Measurements from ENCODE around the gene NOL3. TPM values are rescaled to one million over a fixed set of nuclear protein-coding genes. Genes with fewer than 3 reads are reported as not detected.
"Not testable (repeated sequence)": the region's sequence is repeated elsewhere in the genome, so short reads cannot be mapped to it uniquely, and the experiment has no call there.

Gene NOL3
- total RNA-seq (10 to 100 TPM; 71.8 to 92.2 (median 79.9) TPM), polyA plus RNA-seq (100 to 1,000 TPM; 115 to 132 TPM)
- long read RNA-seq, donor 1, partial matches to known transcripts: 95 of 124 reads
- long read RNA-seq, donor 1, other reads (novel, unspliced or antisense): 23 of 124 reads
- long read RNA-seq, donor 2, transcript NOL3-211 (4 exons, 1,351 nt): major isoform, 8 of 178 reads
- long read RNA-seq, donor 2, partial matches to known transcripts: 130 of 178 reads
- long read RNA-seq, donor 2, other reads (novel, unspliced or antisense): 32 of 178 reads
- long read RNA-seq, donor 3, transcript NOL3-201 (4 exons, 1,394 nt): major isoform, 5 of 132 reads
- long read RNA-seq, donor 3, transcript NOL3-211 (4 exons, 1,351 nt): major isoform, 5 of 132 reads
- long read RNA-seq, donor 3, partial matches to known transcripts: 98 of 132 reads
- long read RNA-seq, donor 3, other reads (novel, unspliced or antisense): 23 of 132 reads

DNA sequence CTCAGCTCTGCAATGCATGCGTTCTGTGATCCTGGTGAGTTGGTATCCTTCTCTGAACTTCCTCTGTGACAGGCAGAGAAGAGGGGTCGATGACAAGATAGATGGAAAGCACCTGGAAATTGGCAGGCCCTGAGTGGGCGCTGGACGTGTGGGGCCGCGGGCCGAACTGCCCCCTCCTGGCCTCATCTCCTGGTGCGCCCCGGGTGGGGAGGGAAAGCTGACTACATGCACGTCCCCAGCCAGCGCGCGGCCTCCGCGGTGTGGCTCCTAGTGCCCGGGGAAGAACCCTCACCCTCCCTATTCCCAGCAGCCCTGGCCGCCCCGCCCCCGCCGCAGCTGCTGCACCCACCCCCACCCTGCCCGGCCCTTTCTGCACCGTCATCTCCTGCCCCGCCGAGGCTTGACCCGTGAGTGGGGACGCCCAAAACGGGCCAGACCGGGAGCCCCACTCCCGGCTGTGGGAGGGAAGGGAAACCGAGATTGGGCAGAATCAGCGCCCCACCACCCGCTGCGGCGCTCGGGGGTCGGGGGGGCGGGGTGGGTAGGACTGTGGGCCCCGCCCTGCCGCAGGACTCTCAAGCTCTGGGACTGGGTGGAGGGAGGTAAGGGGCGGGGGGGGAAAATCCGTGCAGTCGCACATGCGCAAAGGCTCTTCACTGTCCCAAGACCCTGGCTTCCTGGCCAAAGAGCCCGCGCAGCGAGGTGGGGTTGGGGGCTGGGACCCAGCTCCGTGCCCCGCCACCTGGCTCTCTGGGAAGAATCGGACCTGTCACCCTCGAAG, at the start of gene NOL3:
Gene NOL3, plus strand, starts transcription at position 371 of the 781 bp plus-strand sequence.
- peaks cover 0 to 5% (median 0%) of the 10 kb centered on the region in 9 donors for H3K36me3 ChIP-seq
- WGBS, 2 donors: 1% methylated on average over 44 to 50 of the region's 50 CpGs
- H3K27ac ChIP-seq: peak within 1 kb of the TSS; percentile 69 to 98 (median 94)
- ATAC-seq (peak; percentile 65 to 81 (median 75)), DNase-seq (peak; percentile 86 to 89)
- intact Hi-C loops (cut with DNase I): no loop called here
- no peaks in the 10 kb centered on the region for H3K9me3 ChIP-seq
- H3K27me3 ChIP-seq: peaks cover 0 to 73% (median 6%) of the 10 kb centered on the region in 7 donors
- TF ChIP-seq, protein P1, sequence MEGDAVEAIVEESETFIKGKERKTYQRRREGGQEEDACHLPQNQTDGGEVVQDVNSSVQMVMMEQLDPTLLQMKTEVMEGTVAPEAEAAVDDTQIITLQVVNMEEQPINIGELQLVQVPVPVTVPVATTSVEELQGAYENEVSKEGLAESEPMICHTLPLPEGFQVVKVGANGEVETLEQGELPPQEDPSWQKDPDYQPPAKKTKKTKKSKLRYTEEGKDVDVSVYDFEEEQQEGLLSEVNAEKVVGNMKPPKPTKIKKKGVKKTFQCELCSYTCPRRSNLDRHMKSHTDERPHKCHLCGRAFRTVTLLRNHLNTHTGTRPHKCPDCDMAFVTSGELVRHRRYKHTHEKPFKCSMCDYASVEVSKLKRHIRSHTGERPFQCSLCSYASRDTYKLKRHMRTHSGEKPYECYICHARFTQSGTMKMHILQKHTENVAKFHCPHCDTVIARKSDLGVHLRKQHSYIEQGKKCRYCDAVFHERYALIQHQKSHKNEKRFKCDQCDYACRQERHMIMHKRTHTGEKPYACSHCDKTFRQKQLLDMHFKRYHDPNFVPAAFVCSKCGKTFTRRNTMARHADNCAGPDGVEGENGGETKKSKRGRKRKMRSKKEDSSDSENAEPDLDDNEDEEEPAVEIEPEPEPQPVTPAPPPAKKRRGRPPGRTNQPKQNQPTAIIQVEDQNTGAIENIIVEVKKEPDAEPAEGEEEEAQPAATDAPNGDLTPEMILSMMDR (IDR thresholded peaks at IDR 0.05): no peak
- peaks cover 12 to 68% (median 40%) of the 10 kb centered on the region in 9 donors for H3K4me1 ChIP-seq
- peak within 1 kb of the TSS; percentile 30 to 60 (median 54) for H3K4me3 ChIP-seq

DNA sequence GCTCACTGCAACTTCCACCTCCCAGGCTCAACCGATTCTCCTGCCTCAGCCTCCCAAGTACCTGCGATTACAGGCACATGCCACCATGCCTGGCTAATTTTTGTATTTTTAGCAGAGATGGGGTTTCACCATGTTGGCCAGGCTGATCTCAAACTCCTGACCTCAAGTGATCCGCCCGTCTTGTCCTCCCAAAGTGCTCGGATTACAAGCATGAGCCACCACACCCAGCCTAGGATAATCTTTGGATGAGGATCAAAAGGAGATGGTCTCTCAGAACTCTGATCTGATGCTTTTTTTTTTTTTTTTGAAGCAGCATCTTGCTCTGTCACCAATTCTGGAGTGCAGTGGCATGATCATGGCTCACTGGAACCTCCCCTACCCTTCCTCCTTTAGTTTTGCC, 47.5 kb upstream of the NOL3 start:
- H3K27ac ChIP-seq; DNase-seq; H3K4me3 ChIP-seq; intact Hi-C loops (cut with DNase I); ATAC-seq; H3K4me1 ChIP-seq; H3K27me3 ChIP-seq; H3K9me3 ChIP-seq: not testable (repeated sequence)
- WGBS, 2 donors: 94 to 98% methylated on average over 5 of the region's 5 CpGs
- peaks cover 0 to 83% (median 29%) of the 10 kb centered on the region in 9 donors for H3K36me3 ChIP-seq

DNA sequence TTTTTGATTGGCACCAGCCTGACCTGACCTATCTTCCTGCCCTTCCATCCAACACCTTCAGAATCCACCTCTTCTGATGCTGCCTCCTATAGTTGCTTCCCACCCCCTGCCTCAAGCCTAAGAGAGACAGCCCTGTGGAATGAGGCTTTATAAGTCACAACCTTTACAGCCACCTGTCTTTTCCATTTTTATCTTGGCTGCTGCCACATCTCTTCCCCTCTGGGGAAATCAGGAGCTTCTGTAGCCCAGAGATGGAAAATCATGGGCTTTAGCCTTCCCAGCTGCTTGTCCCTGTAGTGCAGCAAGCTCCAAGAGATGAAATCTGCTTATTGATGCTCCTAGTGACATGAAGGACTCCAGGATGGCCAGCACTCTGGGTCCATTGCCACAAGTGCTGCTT, 41.9 kb upstream of the NOL3 start:
- Histone ChIP-seq H3K4me1 (peaks cover 0 to 16% (median 0%) of the 10 kb centered on the region in 9 donors), H3K9me3 (no peaks in the 10 kb centered on the region), H3K4me3 (no peak overlapping the region), H3K36me3 (peaks cover 0 to 94% (median 17%) of the 10 kb centered on the region in 9 donors), H3K27ac (no peak overlapping the region), H3K27me3 (no peaks in the 10 kb centered on the region)
- no peak for ATAC-seq
- DNase-seq: no peak
- intact Hi-C loops (cut with DNase I): no loop called here
- TF ChIP-seq, protein P1 (IDR thresholded peaks at IDR 0.05): no peak

DNA sequence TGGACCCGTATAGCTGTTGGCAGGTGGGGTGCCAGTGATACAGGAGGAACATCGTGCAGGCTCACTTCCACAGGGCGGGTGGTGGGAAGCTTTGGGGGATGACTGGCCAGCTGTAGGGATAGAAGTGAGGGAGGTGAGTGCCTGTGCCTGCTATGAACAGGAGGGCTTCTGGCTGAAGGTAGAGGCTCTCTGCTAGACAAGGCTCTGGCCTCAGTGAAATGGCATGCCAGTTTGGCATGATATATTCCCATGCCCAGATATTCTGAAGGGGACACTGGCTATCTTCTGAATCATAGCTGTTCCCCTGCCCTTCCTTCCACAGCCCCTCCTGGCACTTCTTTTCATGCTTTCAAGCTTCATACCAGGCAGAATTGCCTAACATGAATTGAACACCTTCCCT, 41.5 kb upstream of the NOL3 start:
- DNase-seq: no peak
- Histone ChIP-seq H3K27ac (no peak overlapping the region), H3K4me3 (no peak overlapping the region), H3K27me3 (no peaks in the 10 kb centered on the region), H3K36me3 (peaks cover 0 to 94% (median 18%) of the 10 kb centered on the region in 9 donors), H3K4me1 (peaks cover 0 to 16% (median 0%) of the 10 kb centered on the region in 9 donors), H3K9me3 (no peaks in the 10 kb centered on the region)
- TF ChIP-seq, protein P1 (IDR thresholded peaks at IDR 0.05): no peak
- intact Hi-C loops (cut with DNase I): no loop called here
- ATAC-seq: no peak
- WGBS, 2 donors: 94 to 97% methylated on average over 3 of the region's 3 CpGs
